IMR-90 (cell line): ENCODE data around the gene FRS3. TPM values are rescaled to one million over a fixed set of nuclear protein-coding genes. Genes with fewer than 3 reads are reported as not detected.

Experiments used
- ATAC-seq: fragments of 200-7000 bp; cut with Tn5 transposase; 2 replicates; pipeline ENCODE4 v1.9.1; 2020; ENCODE audit warnings: low read depth, mild to moderate bottlenecking, moderate library complexity
- BruUV-seq: library from RNA; stranded (reverse); fragments of 400-500 nt; replicated peaks from 2 replicates; lab custom pipeline; 2021; lab: Mats Ljungman, UMichigan
- CTCF ChIA-PET: fragments of 300-600 bp; formaldehyde crosslinking; extraction: SDS; loops from one replicate; lab custom pipeline; 2021; ENCODE audit warnings: antibody characterized with exemption; lab: Yijun Ruan, JAX
- POLR2A ChIA-PET: fragments of 300-600 bp; sonication (Branson Sonifier 250); formaldehyde crosslinking; loops from one replicate; lab custom pipeline; 2022; ENCODE audit warnings: antibody characterized with exemption; ENCODE audit not compliant: unreplicated experiment; lab: Charles Lee
- DNase-seq: peaks from one replicate; pipeline ENCODE4 v3.0.0; 2013
- H2AFZ ChIP-seq: replicated peaks from 2 replicates; pipeline ENCODE3; 2013; ENCODE audit warnings: low read length, mild to moderate bottlenecking; ENCODE audit not compliant: poor library complexity
- H2AK5ac ChIP-seq: 2 replicates; pipeline ENCODE4 v1.6.1; 2013; ENCODE audit warnings: low read depth, low read length, inconsistent platforms
- H2AK9ac ChIP-seq: replicated peaks from 2 replicates; pipeline ENCODE3; 2013; ENCODE audit warnings: mild to moderate bottlenecking, low read depth, low read length, moderate library complexity; ENCODE audit not compliant: poor library complexity
- H2BK120ac ChIP-seq: 2 replicates; pipeline ENCODE4 v1.6.1; 2013; ENCODE audit warnings: low read depth, low read length, inconsistent platforms
- H2BK15ac ChIP-seq: 3 replicates; pipeline ENCODE4 v1.6.1; 2013; ENCODE audit warnings: low read depth, low read length, inconsistent platforms
- H2BK20ac ChIP-seq: 2 replicates; pipeline ENCODE4 v1.6.1; 2013; ENCODE audit warnings: low read depth, mild to moderate bottlenecking, inconsistent platforms, low read length, moderate library complexity
- H2BK5ac ChIP-seq: 2 replicates; pipeline ENCODE4 v1.6.1; 2013; ENCODE audit warnings: mild to moderate bottlenecking, low read depth, low read length, inconsistent platforms; ENCODE audit not compliant: poor library complexity, severe bottlenecking
- H3K14ac ChIP-seq: replicated peaks from 2 replicates; pipeline ENCODE4 v1.6.1; 2013; ENCODE audit warnings: low read depth, low read length, inconsistent platforms
- H3K18ac ChIP-seq: 2 replicates; pipeline ENCODE4 v1.6.1; 2013; ENCODE audit warnings: low read depth, low read length, control low read depth
- H3K23ac ChIP-seq: 2 replicates; pipeline ENCODE4 v1.6.1; 2013; ENCODE audit warnings: low read depth, low read length, inconsistent platforms
- H3K27ac ChIP-seq: 2 replicates; pipeline ENCODE4 v1.5.1; 2013; ENCODE audit warnings: mild to moderate bottlenecking, control low read depth, low read length; ENCODE audit not compliant: insufficient read depth
- H3K27me3 ChIP-seq: 2 replicates; pipeline ENCODE4 v1.6.1; 2013; ENCODE audit warnings: low read length; ENCODE audit not compliant: control insufficient read depth, insufficient read depth
- H3K36me3 ChIP-seq: 2 replicates; pipeline ENCODE4 v1.6.1; 2013; ENCODE audit warnings: low read length, mixed read lengths; ENCODE audit not compliant: control insufficient read depth, insufficient read depth
- H3K4ac ChIP-seq: 2 replicates; pipeline ENCODE4 v1.6.1; 2013; ENCODE audit warnings: low read depth, low read length, inconsistent platforms
- H3K4me1 ChIP-seq: 2 replicates; pipeline ENCODE4 v1.6.1; 2013; ENCODE audit warnings: low read length, mixed read lengths; ENCODE audit not compliant: control insufficient read depth, insufficient read depth
- H3K4me2 ChIP-seq: 2 replicates; pipeline ENCODE4 v1.6.1; 2013; ENCODE audit warnings: low read depth, mild to moderate bottlenecking, control low read depth, low read length, moderate library complexity
- H3K4me3 ChIP-seq: 2 replicates; pipeline ENCODE4 v1.5.1; 2013; ENCODE audit warnings: low read depth, mild to moderate bottlenecking, control low read depth, low read length, moderate library complexity; ENCODE audit not compliant: insufficient read depth
- H3K56ac ChIP-seq: 2 replicates; pipeline ENCODE4 v1.6.1; 2013; ENCODE audit warnings: low read length, inconsistent platforms; ENCODE audit not compliant: insufficient read depth; ENCODE audit errors: extremely low read depth
- H3K79me1 ChIP-seq, 2 experiments: 2 replicates each; pipeline ENCODE4 v1.6.1; 2013; ENCODE audit warnings: low read length in 2 of 2, inconsistent platforms in 1 of 2, low read depth in 1 of 2
- H3K9ac ChIP-seq: 2 replicates; pipeline ENCODE4 v1.6.1; 2013; ENCODE audit warnings: low read depth, low read length, control low read depth
- H3K9me1 ChIP-seq: 2 replicates; pipeline ENCODE4 v1.6.1; 2013; ENCODE audit warnings: low read length, inconsistent platforms; ENCODE audit not compliant: insufficient read depth
- H3K9me3 ChIP-seq: 2 replicates; pipeline ENCODE4 v1.6.1; 2013; ENCODE audit warnings: low read length; ENCODE audit not compliant: control insufficient read depth, insufficient read depth
- H4K20me1 ChIP-seq: 2 replicates; pipeline ENCODE4 v1.6.1; 2013; ENCODE audit warnings: low read length, inconsistent platforms; ENCODE audit not compliant: insufficient read depth
- H4K5ac ChIP-seq: 2 replicates; pipeline ENCODE4 v1.6.1; 2013; ENCODE audit warnings: mild to moderate bottlenecking, low read depth, low read length, control low read depth
- H4K8ac ChIP-seq, 2 experiments: 2 replicates each; pipeline ENCODE4 v1.6.1; 2013; ENCODE audit warnings: low read depth in 2 of 2, low read length in 2 of 2, control low read depth in 1 of 2, inconsistent platforms in 1 of 2
- H4K91ac ChIP-seq: 2 replicates; pipeline ENCODE4 v1.6.1; 2013; ENCODE audit warnings: low read depth, low read length, inconsistent platforms; ENCODE audit not compliant: insufficient read depth
- BHLHE40 ChIP-seq: fragments of 150-350 bp; IDR thresholded peaks from 2 replicates; pipeline ENCODE4 v1.6.1; 2016; ENCODE audit warnings: mild to moderate bottlenecking, low read depth, low read length
- FOS ChIP-seq: fragments of 150-350 bp; IDR thresholded peaks from 2 replicates; pipeline ENCODE4 v1.6.1; 2016; ENCODE audit warnings: low read depth, low read length
- MXI1 ChIP-seq: IDR thresholded peaks from 2 replicates; pipeline ENCODE4 v1.6.1; 2012; ENCODE audit warnings: low read depth, mild to moderate bottlenecking, low read length, moderate library complexity, borderline replicate concordance
- RCOR1 ChIP-seq: IDR thresholded peaks from 2 replicates; pipeline ENCODE4 v1.6.1; 2012; ENCODE audit warnings: mild to moderate bottlenecking, low read length, improper control_type of control experiment; ENCODE audit not compliant: insufficient replicate concordance
- RFX5 ChIP-seq: IDR thresholded peaks from 2 replicates; pipeline ENCODE4 v1.8.0; 2012; ENCODE audit warnings: low read depth, mild to moderate bottlenecking, low read length, moderate library complexity
- WGBS, 2 experiments: methylation state at CpG; one replicate each; pipeline versions ENCODE4 v1.1.5 to v1.1.7; 2013; ENCODE audit warnings: missing lambda C conversion rate in 2 of 2; ENCODE audit not compliant: insufficient read length in 1 of 2; ENCODE audit errors: extremely low coverage in 2 of 2; 5-methylcytosine and 5-hydroxymethylcytosine counted together
- dilution Hi-C: fragments of 300-500 bp; cut with HindIII; formaldehyde crosslinking; loops from one replicate; pipeline ENCODE4 v1.14.3; 2018; ENCODE audit warnings: low sequenced_read_pairs; ENCODE audit not compliant: unreplicated experiment
- in situ Hi-C: fragments of 300-500 bp; cut with MboI; formaldehyde crosslinking; loops from 3 replicates; pipeline ENCODE4 v1.14.3; 2019; ENCODE audit warnings: low sequenced_read_pairs, inconsistent platforms, mixed read lengths
- intact Hi-C: fragments of 100-400 bp; cut with micrococcal nuclease; formaldehyde crosslinking; loops from 2 replicates; pipeline ENCODE4 v1.10.0; 2022
- polyA plus RNA-seq, 3 experiments: library from polyadenylated mRNA; depleted of rRNA; stranded (reverse); fragments of >200 nt; gene quantifications; 2 replicates each; pipeline ENCODE4 v1.2.3, GENCODE V29; 2012; ENCODE audit warnings: low replicate concordance in 1 of 3
- total RNA-seq: library from RNA; depleted of rRNA; stranded (reverse); fragments of >200 nt; gene quantifications from 2 replicates; pipeline ENCODE4 v1.2.3, GENCODE V29; 2012
- TF ChIP-seq, protein P1 (sequence below): conservative IDR thresholded peaks from 2 replicates; pipeline ENCODE4 v1.5.1; 2012; ENCODE audit warnings: mild to moderate bottlenecking, low read depth, low read length, improper control_type of control experiment
- TF ChIP-seq, protein P2 (sequence below): fragments of 150-350 bp; IDR thresholded peaks from 2 replicates; pipeline ENCODE4 v1.6.1; 2016; ENCODE audit warnings: low read depth, mild to moderate bottlenecking, low read length, moderate library complexity, borderline replicate concordance

Gene FRS3
- total and polyA plus RNA-seq, 2 of the 4 experiments (the other 2 are of a cell fraction): 0.54 to 3.8 TPM

DNA sequence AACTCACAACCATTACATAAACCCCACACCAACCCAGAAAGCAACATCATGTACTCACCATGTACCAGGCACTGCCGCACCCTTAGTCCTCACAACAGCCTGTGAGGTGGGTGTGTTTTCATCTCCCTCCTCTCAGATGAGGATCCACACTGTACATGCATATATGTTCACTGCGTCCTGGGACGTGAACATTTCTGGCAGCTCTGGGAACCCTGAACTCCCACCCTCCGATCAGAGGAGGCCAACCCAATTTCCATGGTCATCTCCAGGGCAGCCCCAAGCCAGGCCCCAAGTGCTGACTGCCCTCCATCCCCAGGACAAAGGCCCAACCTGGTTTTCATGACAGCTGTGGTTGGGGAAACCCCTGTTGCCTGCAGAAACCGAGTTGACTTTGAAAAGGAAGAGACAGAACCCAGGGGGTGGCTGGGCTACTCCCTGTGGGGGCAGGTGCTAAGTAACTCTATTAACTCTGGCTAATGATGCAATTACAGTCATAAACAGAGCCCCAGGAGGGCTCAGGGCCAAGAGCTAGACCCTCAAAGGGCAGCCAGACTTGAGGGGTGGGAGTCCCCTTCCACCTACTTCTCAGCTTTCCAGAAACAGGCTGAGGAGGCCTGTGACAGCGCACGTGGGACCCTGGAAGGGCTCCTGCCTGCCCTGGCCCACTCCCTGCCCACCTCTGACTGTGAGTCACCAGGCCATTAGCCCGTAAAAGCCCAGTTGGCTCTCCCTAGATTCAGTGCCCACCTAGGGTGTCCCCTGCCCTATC lies 46.9 kb downstream of the FRS3 start:
- BruUV-seq: no TSS peak
- Histone ChIP-seq H3K56ac (no peak overlapping the region), H4K5ac (no peak overlapping the region; the same call in 1 of the 2 replicates), H2BK15ac (no peak overlapping the region), H2AFZ (peak overlapping the region; percentile 95), H3K79me1 (peaks cover 6 to 23% of the 10 kb centered on the region in 2 experiments; a peak in 2 of 4 replicates), H3K4me1 (peaks cover 18% of the 10 kb centered on the region), H3K9me3 (no peaks in the 10 kb centered on the region), H3K27ac (no peak overlapping the region), H2AK5ac (peak overlapping the region; percentile 30; the same call in 1 of the 2 replicates), H2AK9ac (peak overlapping the region; percentile 35), H2BK5ac (peak overlapping the region; percentile 2), H3K9me1 (peaks cover 9% of the 10 kb centered on the region; the same call in 1 of the 2 replicates), H3K4me3 (no peak overlapping the region), H3K9ac (no peak overlapping the region), H3K14ac (no peak overlapping the region), H3K4ac (peak overlapping the region; percentile 57; the same call in 1 of the 2 replicates), H3K36me3 (no peaks in the 10 kb centered on the region), H3K23ac (no peak overlapping the region), H3K27me3 (no peaks in the 10 kb centered on the region), H4K91ac (peak overlapping the region; percentile 11; the same call in 1 of the 2 replicates), H3K4me2 (peak overlapping the region; percentile 78; the same call in 1 of the 2 replicates), H4K20me1 (no peaks in the 10 kb centered on the region), H2BK20ac (no peak overlapping the region), H2BK120ac (no peak overlapping the region), H3K18ac (0 out of 2 replicates have a peak overlapping the region, but pooled peaks have one; percentile 9), H4K8ac (peak overlapping the region in 1 of 2 experiments; percentile 51; a peak in 2 of 4 replicates)
- intact Hi-C loops: no loop called here
- in situ Hi-C loops: no loop called here
- no peak for ATAC-seq
- no peak for DNase-seq
- no peak for TF ChIP-seq MXI1
- TF ChIP-seq, protein P1, sequence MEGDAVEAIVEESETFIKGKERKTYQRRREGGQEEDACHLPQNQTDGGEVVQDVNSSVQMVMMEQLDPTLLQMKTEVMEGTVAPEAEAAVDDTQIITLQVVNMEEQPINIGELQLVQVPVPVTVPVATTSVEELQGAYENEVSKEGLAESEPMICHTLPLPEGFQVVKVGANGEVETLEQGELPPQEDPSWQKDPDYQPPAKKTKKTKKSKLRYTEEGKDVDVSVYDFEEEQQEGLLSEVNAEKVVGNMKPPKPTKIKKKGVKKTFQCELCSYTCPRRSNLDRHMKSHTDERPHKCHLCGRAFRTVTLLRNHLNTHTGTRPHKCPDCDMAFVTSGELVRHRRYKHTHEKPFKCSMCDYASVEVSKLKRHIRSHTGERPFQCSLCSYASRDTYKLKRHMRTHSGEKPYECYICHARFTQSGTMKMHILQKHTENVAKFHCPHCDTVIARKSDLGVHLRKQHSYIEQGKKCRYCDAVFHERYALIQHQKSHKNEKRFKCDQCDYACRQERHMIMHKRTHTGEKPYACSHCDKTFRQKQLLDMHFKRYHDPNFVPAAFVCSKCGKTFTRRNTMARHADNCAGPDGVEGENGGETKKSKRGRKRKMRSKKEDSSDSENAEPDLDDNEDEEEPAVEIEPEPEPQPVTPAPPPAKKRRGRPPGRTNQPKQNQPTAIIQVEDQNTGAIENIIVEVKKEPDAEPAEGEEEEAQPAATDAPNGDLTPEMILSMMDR: no peak
- no peak for TF ChIP-seq BHLHE40
- no peak for TF ChIP-seq FOS
- TF ChIP-seq, protein P2, sequence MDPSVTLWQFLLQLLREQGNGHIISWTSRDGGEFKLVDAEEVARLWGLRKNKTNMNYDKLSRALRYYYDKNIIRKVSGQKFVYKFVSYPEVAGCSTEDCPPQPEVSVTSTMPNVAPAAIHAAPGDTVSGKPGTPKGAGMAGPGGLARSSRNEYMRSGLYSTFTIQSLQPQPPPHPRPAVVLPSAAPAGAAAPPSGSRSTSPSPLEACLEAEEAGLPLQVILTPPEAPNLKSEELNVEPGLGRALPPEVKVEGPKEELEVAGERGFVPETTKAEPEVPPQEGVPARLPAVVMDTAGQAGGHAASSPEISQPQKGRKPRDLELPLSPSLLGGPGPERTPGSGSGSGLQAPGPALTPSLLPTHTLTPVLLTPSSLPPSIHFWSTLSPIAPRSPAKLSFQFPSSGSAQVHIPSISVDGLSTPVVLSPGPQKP: no peak
- TF ChIP-seq RFX5: no peak
- no peak for TF ChIP-seq RCOR1
- WGBS, 2 experiments: 76% methylated on average over 4 of the region's 8 CpGs; no CpG with 5 or more reads in 1 of the 2 experiments
- CTCF ChIA-PET: no interaction called here
- dilution Hi-C loops: no loop called here
- POLR2A ChIA-PET: no interaction called here
